HG02678 (cell line): ENCODE results near the gene ASB13.
"Not testable (repeated sequence)": the region's sequence is repeated elsewhere in the genome, so short reads cannot be mapped to it uniquely, and the experiment has no call there.

Experiments used
- ATAC-seq: cut with Tn5 transposase; IDR thresholded peaks from one replicate; pipeline ENCODE4 v1.9.1; 2021; ENCODE audit warnings: mild to moderate bottlenecking, moderate library complexity; ENCODE audit not compliant: unreplicated experiment

Gene ASB13

DNA sequence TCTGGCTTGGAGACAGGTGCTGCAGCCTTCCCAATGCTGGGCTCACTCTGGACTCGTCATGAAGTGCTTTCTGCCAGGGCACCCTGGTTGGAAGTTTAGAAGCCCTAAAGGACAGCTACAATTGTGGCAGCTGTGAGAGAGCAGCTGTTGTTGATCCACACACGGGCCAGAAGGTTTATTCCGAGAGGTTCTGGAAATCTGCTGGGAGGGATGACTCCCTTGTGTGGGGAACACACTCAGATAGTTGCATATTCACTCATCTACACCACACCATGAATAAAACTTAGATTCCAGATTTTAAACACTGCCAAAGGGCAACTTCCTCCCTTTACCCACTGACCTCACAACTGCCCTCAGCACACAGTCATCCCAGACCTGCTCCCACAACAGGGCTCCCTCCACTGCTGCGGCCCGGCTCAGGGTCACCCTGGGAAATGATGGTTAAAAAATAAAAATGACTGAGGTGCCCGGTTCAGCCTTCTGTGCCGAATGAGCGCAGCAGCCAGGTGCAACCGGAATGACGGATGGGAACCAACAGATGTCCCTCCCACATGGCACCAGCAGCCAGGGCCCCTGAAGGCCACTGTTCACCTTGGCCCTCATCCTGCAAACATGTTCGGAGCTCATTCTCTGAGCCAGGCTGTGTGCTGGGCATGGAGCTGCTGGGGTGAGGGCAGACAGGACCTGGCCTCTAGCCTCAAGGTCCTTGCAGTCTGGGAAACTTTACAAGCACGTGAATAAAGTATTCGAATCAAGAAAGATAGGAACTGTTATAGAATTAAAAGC lies 40.2 kb downstream of the ASB13 start:
- ATAC-seq, result no peak

DNA sequence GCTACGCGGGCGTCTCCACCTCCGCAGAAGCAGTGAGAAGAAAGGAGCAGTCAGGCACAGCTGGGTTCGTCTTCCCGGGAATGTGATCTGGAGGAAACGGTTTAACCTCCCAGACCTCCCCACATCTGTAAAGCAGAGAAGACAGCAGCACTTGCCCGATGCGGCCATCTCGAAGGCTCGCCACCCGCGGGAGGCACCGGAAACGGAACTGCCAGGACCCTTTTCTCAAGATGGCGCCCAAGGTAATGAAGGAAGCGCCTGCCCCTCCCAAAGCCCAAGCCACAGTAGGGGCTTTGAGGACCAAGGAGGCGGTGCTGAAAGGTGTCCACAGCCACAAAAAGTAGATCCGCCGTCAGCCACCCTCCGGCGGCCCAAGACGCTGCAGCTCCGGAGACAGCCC lies 41.7 kb downstream of the ASB13 start:
- ATAC-seq, result no peak

DNA sequence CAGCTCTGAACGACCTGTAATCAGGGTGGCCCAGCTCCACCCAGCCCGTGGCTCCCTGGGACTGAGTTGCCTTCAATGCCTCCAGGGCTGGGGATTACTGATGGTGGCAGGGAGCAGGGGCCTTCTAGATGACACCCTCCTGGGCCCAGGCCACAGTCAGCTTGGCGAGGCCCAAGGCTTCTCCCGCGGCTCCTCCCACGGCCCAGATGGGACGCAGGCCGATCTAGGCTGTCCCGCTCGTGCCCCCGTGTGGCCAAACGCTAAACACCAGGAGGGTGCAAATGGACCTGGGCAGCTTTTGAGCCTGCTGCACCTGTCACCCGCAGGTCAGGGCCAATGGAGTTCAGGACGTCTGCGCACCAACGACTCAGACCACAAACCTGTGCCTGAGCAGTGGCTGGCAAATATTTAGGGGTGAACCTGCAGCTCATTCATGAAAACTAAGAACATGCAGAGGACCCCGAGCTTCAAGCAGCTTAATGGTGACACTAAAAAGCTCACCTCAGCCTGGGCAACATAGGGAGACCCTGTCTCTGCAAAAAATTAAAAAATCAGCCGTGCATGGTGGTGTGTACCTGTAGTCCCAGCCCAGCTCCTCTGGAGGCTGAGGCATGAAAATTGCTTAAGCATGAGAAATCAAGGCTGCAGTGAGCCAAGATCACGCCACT lies 43.2 kb downstream of the ASB13 start:
- peak; percentile 94 for ATAC-seq

DNA sequence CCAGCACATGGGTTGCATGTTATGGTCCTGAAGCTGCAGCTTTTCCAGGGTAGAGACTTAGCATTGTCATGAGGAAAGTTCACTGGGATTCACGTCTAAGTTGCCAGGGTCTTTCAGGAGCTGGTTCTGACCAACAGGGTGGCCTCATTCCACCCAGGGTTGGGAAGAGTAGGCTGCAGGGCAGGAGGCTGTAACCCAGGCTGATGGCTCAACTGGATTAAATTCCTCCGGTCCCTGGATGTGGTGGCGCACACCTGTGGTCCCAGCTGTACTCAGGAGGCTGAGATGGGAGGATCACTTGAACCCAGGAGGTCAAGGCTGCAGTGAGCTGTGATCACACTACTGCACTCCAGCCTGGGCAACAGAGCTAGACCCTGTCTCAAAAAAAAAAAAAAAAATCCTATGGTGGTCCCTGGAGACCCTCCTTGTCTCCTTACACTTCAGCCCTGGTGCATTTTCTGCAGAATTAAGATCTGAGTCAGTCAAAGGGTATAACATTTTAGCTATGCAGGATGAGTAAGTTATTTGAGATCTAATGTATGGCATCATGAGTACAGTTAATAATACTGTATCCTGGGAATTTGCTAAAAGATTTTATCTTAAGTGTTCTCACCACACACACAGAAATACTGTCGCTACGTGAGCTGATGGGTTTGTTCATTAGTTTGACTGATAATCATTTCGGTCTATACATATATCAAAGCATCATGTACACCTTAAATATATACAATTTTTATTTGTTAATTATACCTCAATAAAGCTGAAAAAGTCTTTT lies 44.0 kb downstream of the ASB13 start:
- no peak for ATAC-seq

DNA sequence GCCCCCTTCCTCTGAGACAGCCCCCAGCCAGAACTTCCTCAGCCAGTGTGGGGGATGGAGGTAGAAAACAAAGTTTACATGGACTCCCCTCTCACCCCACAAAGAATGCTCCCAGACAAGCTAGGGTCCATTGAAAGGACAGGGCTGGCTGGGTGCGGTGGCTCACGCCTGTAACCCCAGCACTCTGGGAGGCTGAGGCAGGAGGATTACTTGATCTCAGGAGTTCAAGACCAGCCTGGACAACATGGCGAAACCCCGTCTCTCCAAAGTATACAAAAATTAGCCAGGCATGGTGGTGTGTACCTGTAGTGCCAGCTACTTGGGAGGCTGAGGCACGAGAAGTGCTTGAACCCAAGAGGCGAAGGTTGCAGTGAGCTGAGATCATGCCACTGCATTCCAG lies 45.0 kb downstream of the ASB13 start:
- not testable (repeated sequence) for ATAC-seq

DNA sequence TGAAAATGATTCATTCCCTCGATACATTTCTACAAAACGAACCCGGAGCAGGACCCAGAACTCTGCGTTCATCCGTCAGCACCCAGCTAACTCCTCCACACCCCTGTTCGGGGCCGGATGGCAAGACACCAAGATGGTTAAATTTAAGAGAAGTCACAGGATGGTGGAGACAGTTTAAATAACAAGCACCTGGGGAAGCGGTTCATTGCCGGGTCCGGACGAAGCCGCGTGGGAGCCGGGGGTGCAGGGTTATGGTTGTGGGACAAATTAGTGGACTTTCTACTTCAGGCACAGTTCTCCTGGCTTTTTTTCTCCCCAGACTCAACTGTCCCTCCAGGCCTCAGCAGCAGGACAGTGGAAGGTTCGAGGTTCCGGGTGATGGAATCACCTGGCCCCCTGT lies 45.4 kb downstream of the ASB13 start:
- no peak for ATAC-seq

DNA sequence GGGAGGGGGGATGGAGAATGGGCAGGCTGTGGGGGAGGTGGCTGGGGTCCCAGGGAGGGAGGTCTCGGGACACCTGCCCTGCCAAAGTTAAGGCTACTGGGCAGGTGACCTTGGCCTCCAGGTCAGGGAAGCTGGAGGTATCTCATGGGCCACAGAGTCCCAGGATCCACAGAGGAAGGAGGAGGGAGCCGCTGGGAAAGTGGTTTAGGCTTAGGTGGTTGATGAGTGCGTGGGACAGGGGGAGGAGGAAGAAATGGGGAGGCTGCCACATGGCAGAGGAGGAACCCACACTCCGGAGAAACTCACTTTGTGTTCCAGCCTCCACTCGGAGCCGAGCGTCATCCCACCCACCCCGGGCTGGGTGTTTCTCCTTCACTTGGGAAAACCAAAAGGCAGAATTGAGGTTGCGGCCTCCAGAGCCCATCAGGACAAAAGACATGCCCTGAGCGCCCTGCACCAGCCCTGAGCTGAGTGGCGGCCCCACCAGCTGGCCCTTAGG lies 46.1 kb downstream of the ASB13 start:
- ATAC-seq, result no peak

DNA sequence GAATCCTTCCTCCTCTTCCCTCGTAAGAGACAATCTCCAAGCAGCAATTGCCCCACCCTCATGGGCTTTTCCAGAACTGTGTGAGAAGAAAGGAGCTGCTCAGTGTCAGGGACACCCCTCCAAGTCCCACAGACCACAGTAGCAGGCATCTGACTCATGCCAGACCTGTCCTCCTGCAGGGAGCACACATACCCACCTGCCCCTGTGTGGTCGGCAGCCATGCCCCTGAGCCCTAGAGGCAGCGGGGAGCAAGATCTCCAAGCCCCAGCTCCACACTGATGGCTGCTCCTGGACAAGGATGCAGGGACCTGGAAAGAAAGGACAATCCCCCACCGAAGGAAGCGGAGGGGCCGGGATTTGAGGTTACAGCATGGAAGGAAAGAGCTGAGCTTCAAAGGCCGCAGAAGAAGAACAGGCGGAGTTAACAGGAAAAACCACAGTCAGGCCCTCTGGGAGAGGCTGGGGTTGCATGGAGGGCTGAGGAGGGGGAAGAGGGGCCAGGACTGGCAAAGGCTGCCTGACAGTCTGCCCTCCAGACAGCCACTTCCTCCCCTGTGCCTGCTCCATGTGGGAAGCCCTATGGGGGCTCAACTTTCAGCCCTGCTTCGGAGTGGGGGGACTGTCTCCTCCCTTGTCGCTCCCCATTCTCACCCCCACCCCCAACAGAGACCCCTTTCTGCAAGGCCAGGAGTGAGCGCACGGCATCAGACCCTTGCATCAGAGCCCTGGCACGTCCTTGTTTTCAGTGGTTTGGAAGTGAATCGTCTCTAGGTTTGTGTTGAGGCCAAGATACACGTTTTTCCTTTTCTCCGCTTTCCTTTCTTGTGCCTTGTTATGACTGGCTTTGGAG lies 46.8 kb downstream of the ASB13 start:
- ATAC-seq, result no peak

DNA sequence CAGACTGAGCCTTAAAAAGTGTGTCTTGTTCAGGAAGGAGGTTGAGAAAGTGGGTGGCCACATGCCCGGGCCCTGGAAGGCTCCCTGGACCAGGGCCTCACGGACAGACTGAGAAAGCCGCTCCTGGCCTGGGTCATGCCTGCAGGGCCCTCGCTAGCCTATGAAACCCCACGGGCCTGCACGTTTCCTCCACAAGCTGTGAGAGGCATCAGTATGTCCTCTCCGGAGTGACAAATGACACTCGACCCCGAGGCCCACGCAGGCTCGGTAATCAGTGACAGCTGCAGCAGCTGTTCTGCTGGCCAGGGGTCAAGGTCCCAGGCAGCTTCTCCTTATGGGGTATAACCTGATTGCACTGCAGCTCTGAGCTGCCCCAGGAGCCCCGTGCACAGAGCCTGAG lies 47.6 kb downstream of the ASB13 start:
- no peak for ATAC-seq

DNA sequence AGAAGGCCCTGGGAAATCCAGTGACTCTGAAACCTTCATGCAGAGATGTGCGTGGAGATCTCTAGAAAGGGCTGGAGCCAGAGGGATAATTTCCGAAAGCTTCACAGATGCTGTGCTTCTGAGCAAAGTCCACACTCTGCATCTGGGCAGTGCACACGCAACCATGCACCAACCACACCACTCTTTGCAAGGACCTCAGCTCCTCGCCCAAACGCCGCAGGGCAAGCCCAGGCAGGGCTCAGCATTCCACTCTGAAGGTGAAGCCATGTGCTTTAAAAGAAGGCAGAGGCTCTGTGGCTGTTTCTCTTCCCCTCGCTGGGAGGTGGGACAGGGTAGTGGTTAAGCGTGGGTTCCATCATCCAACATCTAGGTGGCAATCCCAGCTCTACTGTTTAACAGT lies 48.4 kb downstream of the ASB13 start:
- ATAC-seq, result no peak

DNA sequence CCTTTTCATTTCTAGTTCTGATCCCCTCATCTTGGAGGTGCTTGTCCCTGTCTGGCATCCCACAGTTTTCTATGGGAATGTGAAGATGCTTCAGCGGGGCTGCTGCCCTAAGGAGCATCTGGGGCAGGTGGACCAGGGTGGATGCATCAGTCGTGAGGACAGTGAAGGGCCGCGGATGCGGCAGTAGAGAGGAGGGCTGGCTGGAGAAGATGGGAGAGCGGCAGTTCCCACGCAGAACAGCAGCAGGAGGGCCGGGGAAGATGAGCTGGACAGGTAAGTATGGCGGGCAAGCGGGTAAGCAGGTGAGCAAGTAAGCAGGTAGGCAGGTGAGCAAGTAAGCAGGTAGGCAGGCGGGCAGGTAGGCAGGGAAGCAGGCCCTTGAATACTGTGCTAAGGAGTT lies 48.9 kb downstream of the ASB13 start:
- no peak for ATAC-seq

DNA sequence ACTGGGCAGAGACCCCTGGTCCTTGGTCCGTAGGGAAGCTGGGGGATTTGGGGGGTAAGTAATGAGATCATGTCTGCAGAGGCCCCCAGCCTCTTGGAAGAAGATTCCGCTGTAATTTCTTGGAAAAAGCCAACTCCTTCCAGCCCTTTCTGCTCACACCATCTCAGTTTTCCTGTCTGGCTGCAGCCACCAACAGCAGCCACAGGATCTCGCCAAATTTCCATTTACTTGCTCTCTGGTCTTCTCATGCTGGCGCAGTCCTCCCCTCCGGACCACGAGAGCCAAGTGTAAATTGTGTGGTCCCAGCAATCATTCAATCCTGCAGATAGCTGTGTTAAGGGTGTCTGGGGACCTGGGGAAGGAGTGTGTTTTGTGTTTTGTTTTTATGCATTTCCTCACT lies 49.6 kb downstream of the ASB13 start:
- no peak for ATAC-seq

DNA sequence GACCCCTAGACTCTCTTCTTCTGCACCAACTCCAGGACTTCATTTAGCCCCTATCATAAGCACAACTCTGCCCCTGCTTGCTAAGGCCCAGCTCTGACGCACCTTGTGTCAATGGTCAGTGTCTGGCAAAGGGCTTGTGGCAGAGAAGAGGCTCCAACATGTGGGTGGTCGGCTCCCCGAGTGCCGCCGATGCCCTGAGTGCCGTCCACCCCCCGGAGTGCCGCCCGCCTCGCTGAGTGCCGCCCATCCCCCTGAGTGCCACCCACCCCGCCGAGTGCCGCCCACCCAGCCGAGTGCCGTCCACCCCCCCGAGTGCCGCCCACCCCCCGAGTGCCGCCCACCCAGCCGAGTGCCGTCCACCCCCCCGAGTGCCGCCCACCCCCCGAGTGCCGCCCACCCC lies 50.3 kb downstream of the ASB13 start:
- ATAC-seq, result no peak

DNA sequence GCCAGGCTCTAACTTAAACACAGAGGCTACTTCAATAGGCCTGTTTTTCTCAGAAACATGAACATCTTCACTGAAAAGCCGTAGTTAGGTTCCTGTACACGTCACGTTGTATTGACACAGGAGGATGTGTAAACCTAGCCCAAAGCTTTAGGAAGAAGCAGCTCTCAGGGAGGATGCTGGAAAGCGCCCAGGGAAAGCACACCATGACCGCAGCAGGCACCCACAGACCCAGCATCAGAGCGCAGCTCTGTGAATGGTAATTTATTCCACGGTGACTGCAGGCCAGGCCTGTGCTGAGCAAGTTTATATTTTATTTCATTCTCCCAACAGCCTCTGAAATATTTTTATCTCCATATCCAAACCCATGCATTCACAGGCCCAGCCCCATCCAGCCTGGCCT lies 51.1 kb downstream of the ASB13 start:
- no peak for ATAC-seq

DNA sequence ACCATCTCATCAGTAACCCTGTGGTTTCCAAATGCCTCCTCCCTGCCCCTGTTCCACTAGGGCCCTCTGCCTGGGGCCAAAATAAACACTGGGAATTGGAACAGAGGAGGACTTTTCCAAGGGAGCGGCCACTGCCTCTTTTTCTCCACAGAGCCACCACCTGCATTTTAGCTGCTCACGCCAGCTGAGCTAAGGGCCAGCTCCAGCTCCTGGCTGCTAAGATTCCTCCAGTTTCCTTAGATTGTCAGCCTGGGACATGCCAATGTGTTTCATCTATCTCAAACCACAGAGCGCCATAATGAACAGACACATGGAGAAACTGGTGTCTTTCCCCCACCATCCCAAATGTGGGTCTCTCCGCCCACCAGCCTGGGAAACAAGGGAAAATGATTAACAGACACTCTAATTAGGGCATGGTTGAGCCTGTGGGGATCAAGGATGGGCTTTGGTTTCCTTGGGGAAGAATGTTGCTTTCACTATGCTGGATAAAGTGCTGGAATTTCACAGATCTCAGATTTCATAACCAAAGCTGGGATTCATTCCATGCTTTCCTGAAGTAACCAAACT lies 52.2 kb downstream of the ASB13 start:
- no peak for ATAC-seq

DNA sequence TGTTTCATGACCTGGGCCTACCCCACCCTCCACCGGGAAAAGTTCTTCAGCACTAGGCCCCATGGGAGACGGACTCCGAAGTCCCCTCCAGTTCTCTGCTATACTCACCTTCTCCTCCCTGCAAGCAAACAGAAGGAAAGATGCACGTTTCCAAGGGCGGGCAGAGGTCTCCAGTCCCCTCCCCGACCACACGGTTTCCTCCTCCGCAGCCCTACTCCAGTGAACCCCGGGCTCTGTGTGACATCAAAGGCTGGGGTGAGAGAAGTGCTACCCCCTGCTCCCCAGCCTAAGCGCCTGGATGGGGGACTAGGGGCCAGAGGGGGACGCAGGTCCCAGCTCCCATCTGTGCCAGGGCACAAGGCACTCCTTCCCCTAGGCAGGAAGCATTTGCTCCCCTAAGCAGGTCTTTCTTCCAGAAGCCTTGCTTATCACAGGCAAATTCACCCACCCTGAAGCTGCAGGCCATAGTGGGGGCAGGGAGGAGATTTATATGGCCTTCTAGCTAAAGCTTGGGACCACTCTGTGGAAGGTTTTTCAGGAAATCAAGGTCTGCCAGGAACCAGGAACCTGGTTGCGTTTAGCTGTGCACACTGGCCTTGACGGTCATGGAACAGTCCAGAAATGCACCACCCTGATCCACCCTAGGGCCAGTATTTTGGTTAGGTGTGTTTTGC lies 52.8 kb downstream of the ASB13 start:
- no peak for ATAC-seq

DNA sequence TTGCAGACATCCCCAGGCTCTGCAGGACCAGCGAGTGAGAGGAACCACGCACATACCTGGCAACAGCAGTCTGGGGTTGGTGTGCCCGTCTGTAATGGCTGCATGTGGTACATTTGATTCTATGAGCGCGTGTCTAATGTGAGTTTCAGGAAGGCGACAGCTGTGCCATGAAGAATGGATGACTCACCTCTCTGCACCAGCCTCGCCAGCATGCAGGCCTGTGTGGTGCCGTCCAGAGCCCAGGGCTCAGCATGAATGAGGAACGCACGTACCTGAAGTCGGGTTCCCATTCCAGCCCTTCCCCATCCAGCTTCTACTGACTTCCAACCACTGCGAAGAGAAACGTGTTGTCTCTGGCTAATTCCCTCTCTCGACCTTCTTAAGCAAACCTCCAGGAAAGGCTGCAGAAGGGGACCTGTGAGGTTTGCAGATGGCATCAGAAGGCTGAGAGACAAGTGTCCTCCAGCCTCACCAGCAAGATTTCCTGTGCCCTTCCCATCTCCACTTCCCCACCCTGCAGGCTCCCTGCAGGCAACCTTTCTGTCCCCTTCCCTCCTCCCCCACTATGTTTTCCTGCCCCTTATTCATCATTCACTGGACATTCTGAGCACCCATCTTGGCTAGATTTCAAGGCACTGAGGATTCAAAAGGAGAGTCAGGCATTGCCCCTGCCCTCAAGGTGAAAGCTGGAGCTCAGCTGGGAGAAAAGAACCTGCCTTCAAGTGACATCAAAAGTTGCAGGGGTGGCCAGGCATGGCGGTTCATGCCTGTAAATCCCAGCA lies 54.3 kb downstream of the ASB13 start:
- ATAC-seq, result no peak

DNA sequence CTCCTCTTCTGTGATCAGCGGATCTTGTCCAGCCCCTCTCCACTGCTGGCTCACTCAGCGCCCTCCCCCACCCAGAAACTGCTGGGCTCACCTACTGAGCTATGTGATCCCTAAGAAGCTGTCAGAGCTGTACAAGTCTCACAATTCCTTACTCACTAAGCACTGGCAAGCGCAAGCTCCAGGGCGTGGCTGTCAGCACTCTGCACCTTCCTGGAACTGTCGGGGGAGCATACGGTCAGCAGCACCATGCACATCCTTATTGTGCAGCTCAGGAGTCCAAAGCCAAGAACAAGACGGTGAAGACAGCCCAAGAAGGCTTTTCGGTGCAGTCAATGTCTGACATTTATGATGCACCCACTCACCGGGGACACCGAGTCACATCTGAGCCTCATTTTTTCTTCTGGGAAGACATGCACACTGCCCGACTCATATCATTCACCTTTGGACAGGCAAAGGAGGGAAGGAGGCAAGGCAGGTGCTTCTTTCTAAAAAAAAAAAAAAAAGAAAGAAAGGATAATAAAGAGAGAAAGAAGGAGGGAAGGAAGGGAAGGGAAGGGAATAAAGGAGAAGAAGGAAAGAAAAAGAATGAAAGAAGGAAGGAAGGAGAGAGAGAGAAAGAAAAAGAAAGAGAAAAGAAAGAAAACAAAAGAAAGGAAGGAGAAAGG lies 56.3 kb downstream of the ASB13 start:
- ATAC-seq, result no peak
